NCI-H2107 treated with DMSO at 0.1 percent for 48 hours (cell line): ENCODE measurements around the gene AUTS2.

Experiments used
- DNase-seq: peaks from one replicate; lab custom pipeline; 2025; ENCODE audit not compliant: unreplicated experiment; lab: John Stamatoyannopoulos, UW

Gene AUTS2

GRCh38 chr7:70505468-70505867, 907.2 kb downstream of the AUTS2 start:
- no peak for DNase-seq

GRCh38 chr7:70505886-70506285, 907.6 kb downstream of the AUTS2 start:
- DNase-seq = peak; percentile 83

- peak; percentile 56 for DNase-seq
These were observed 908.2 kb downstream of the AUTS2 start for GRCh38 chr7:70506434-70506833.

- DNase-seq = no peak
These were observed 913.9 kb downstream of the AUTS2 start for GRCh38 chr7:70512144-70512543.

GRCh38 chr7:70512761-70513160, 914.5 kb downstream of the AUTS2 start:
- DNase-seq = peak; percentile 28

- no peak for DNase-seq
These were observed 922.3 kb downstream of the AUTS2 start for GRCh38 chr7:70520611-70521010.

- no peak for DNase-seq
These were observed 925.1 kb downstream of the AUTS2 start for GRCh38 chr7:70523249-70523988.

- no peak for DNase-seq
These were observed 925.7 kb downstream of the AUTS2 start for GRCh38 chr7:70523989-70524351.

GRCh38 chr7:70525991-70526390, 927.7 kb downstream of the AUTS2 start:
- no peak for DNase-seq

GRCh38 chr7:70527520-70528115, 929.3 kb downstream of the AUTS2 start:
- no peak for DNase-seq

GRCh38 chr7:70529436-70529835, 931.2 kb downstream of the AUTS2 start:
- no peak for DNase-seq

- DNase-seq = peak; percentile 36
These were observed 931.8 kb downstream of the AUTS2 start for GRCh38 chr7:70529914-70530585.

GRCh38 chr7:70533614-70534013, 935.3 kb downstream of the AUTS2 start:
- no peak for DNase-seq

GRCh38 chr7:70539205-70539604, 940.9 kb downstream of the AUTS2 start:
- no peak for DNase-seq

- DNase-seq = no peak
These were observed 941.3 kb downstream of the AUTS2 start for GRCh38 chr7:70539617-70540016.

- DNase-seq = no peak
These were observed 942.4 kb downstream of the AUTS2 start for GRCh38 chr7:70540641-70541040.

GRCh38 chr7:70542750-70543376, 944.6 kb downstream of the AUTS2 start:
- DNase-seq = no peak

GRCh38 chr7:70544016-70544415, 945.7 kb downstream of the AUTS2 start:
- no peak for DNase-seq

- no peak for DNase-seq
These were observed 946.9 kb downstream of the AUTS2 start for GRCh38 chr7:70545214-70545613.

- DNase-seq = no peak
These were observed 953.9 kb downstream of the AUTS2 start for GRCh38 chr7:70552141-70552540.

GRCh38 chr7:70553364-70553763, 955.1 kb downstream of the AUTS2 start:
- no peak for DNase-seq

GRCh38 chr7:70554646-70555045, 956.4 kb downstream of the AUTS2 start:
- DNase-seq = no peak
